Neural cell (in vitro differentiated cells): ENCODE measurements around the gene ODF2.

Experiments
- EP300 ChIP-seq: fragments of 450-650 bp; conservative IDR thresholded peaks from 2 replicates; pipeline ENCODE4 v1.6.1; 2014; ENCODE audit warnings: antibody characterized with exemption, mild to moderate bottlenecking, moderate library complexity; ENCODE audit not compliant: poor library complexity, severe bottlenecking
- EZH2 ChIP-seq: fragments of 200-600, 300-800 bp; shearing (Covaris generic), sonication (generic); IDR thresholded peaks from 2 replicates; pipeline ENCODE4 v1.6.1; 2014; ENCODE audit warnings: antibody characterized with exemption, low read length, borderline replicate concordance, mild to moderate bottlenecking; ENCODE audit not compliant: insufficient read depth, poor library complexity, severe bottlenecking
- POLR2AphosphoS5 ChIP-seq: IDR thresholded peaks from 2 replicates; pipeline ENCODE4 v1.6.1; 2012
- RAD21 ChIP-seq: fragments of 450-650 bp; conservative IDR thresholded peaks from 2 replicates; pipeline ENCODE4 v1.6.1; 2014; ENCODE audit warnings: antibody characterized with exemption, mild to moderate bottlenecking, moderate library complexity
- SMC3 ChIP-seq: fragments of 450-650 bp; conservative IDR thresholded peaks from 2 replicates; pipeline ENCODE4 v1.6.1; 2014; ENCODE audit warnings: antibody characterized with exemption, mild to moderate bottlenecking, moderate library complexity; ENCODE audit not compliant: poor library complexity
- TAF1 ChIP-seq: IDR thresholded peaks from 2 replicates; pipeline ENCODE4 v1.6.1; 2012; ENCODE audit warnings: low read depth
- TF ChIP-seq, protein P1 (sequence below): fragments of 450-650 bp; IDR thresholded peaks from 2 replicates; pipeline ENCODE4 v1.5.1; 2014; ENCODE audit warnings: antibody characterized with exemption, mild to moderate bottlenecking, moderate library complexity; ENCODE audit not compliant: poor library complexity, severe bottlenecking
- TF ChIP-seq, protein P2 (sequence below): IDR thresholded peaks from 2 replicates; pipeline ENCODE4 v1.6.1; 2012; ENCODE audit warnings: borderline replicate concordance

DNA sequence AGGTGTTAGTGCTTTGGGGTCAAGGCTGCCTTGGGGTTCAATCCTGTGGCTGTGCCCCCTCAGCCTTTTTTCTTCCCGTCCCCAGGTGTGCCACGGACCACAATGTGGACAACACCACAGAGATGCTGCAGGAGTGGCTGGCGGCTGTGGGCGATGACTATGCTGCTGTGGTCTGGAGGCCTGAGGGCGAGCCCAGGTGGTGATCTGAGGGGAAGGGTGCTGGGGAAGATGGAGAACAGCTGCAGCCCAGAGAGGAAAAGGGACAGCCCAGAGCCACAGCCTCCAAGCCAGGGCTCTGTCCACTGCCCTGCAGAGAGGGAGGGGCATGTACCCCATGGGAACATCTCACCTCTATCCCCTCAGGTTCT, 33.0 kb upstream of the ODF2 start:
- TF ChIP-seq, protein P1, sequence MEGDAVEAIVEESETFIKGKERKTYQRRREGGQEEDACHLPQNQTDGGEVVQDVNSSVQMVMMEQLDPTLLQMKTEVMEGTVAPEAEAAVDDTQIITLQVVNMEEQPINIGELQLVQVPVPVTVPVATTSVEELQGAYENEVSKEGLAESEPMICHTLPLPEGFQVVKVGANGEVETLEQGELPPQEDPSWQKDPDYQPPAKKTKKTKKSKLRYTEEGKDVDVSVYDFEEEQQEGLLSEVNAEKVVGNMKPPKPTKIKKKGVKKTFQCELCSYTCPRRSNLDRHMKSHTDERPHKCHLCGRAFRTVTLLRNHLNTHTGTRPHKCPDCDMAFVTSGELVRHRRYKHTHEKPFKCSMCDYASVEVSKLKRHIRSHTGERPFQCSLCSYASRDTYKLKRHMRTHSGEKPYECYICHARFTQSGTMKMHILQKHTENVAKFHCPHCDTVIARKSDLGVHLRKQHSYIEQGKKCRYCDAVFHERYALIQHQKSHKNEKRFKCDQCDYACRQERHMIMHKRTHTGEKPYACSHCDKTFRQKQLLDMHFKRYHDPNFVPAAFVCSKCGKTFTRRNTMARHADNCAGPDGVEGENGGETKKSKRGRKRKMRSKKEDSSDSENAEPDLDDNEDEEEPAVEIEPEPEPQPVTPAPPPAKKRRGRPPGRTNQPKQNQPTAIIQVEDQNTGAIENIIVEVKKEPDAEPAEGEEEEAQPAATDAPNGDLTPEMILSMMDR: no peak
- TF ChIP-seq EZH2 (no peak), TAF1 (no peak), SMC3 (no peak), RAD21 (no peak), EP300 (no peak), POLR2AphosphoS5 (no peak)
- TF ChIP-seq, protein P2, sequence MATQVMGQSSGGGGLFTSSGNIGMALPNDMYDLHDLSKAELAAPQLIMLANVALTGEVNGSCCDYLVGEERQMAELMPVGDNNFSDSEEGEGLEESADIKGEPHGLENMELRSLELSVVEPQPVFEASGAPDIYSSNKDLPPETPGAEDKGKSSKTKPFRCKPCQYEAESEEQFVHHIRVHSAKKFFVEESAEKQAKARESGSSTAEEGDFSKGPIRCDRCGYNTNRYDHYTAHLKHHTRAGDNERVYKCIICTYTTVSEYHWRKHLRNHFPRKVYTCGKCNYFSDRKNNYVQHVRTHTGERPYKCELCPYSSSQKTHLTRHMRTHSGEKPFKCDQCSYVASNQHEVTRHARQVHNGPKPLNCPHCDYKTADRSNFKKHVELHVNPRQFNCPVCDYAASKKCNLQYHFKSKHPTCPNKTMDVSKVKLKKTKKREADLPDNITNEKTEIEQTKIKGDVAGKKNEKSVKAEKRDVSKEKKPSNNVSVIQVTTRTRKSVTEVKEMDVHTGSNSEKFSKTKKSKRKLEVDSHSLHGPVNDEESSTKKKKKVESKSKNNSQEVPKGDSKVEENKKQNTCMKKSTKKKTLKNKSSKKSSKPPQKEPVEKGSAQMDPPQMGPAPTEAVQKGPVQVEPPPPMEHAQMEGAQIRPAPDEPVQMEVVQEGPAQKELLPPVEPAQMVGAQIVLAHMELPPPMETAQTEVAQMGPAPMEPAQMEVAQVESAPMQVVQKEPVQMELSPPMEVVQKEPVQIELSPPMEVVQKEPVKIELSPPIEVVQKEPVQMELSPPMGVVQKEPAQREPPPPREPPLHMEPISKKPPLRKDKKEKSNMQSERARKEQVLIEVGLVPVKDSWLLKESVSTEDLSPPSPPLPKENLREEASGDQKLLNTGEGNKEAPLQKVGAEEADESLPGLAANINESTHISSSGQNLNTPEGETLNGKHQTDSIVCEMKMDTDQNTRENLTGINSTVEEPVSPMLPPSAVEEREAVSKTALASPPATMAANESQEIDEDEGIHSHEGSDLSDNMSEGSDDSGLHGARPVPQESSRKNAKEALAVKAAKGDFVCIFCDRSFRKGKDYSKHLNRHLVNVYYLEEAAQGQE: no peak
